NAMALWA (cell line): Measurements from ENCODE around the gene KIAA1958.
A peak's percentile ranks its signal among the peaks of the same experiment; 100 is the strongest.

Source experiments
- DNase-seq: peaks from one replicate; pipeline ENCODE4 v3.0.0-alpha.2; 2015; ENCODE audit warnings: low spot score

The KIAA1958 gene

GRCh38 chr9:112605518-112605917 lies 118.9 kb downstream of the KIAA1958 start:
- no peak for DNase-seq

- DNase-seq, result no peak
Observed at GRCh38 chr9:112605963-112606699, 119.5 kb downstream of the KIAA1958 start.

- no peak for DNase-seq
Observed at GRCh38 chr9:112608851-112609250, 122.2 kb downstream of the KIAA1958 start.

- no peak for DNase-seq
Observed at GRCh38 chr9:112615584-112616266, 129.1 kb downstream of the KIAA1958 start.

- DNase-seq, result no peak
Observed at GRCh38 chr9:112617371-112617770, 130.7 kb downstream of the KIAA1958 start.

GRCh38 chr9:112618385-112619009 lies 131.9 kb downstream of the KIAA1958 start:
- DNase-seq, result no peak

- DNase-seq, result no peak
Observed at GRCh38 chr9:112620388-112620787, 133.8 kb downstream of the KIAA1958 start.

GRCh38 chr9:112621018-112621655 lies 134.5 kb downstream of the KIAA1958 start:
- DNase-seq, result no peak

GRCh38 chr9:112623198-112623597 lies 136.6 kb downstream of the KIAA1958 start:
- no peak for DNase-seq

GRCh38 chr9:112624711-112625707 lies 138.4 kb downstream of the KIAA1958 start:
- no peak for DNase-seq

- peak; percentile 5 for DNase-seq
Observed at GRCh38 chr9:112629671-112630485, 143.3 kb downstream of the KIAA1958 start.

- DNase-seq, result peak; percentile 14
Observed at GRCh38 chr9:112631313-112632070, 144.9 kb downstream of the KIAA1958 start.

- DNase-seq, result no peak
Observed at GRCh38 chr9:112640311-112640710, 153.7 kb downstream of the KIAA1958 start.

- DNase-seq, result no peak
Observed at GRCh38 chr9:112642126-112642525, 155.5 kb downstream of the KIAA1958 start.

- DNase-seq, result no peak
Observed at GRCh38 chr9:112647596-112647995, 161.0 kb downstream of the KIAA1958 start.

GRCh38 chr9:112648624-112649023 lies 162.0 kb downstream of the KIAA1958 start:
- no peak for DNase-seq

GRCh38 chr9:112654282-112654681 lies 167.7 kb downstream of the KIAA1958 start:
- DNase-seq, result no peak

GRCh38 chr9:112655668-112656067 lies 169.0 kb downstream of the KIAA1958 start:
- no peak for DNase-seq

- DNase-seq, result no peak
Observed at GRCh38 chr9:112659906-112660305, 173.3 kb downstream of the KIAA1958 start.

- no peak for DNase-seq
Observed at GRCh38 chr9:112663681-112664080, 177.1 kb downstream of the KIAA1958 start.
